IMR-90 (cell line): ENCODE measurements around the gene ANKDD1A. TPM values are rescaled to one million over a fixed set of nuclear protein-coding genes. Genes with fewer than 3 reads are reported as not detected.

Experiments
- ATAC-seq: fragments of 200-7000 bp; cut with Tn5 transposase; 2 replicates; pipeline ENCODE4 v1.9.1; 2020; ENCODE audit warnings: low read depth, mild to moderate bottlenecking, moderate library complexity
- BruUV-seq: library from RNA; stranded (reverse); fragments of 400-500 nt; replicated peaks from 2 replicates; lab custom pipeline; 2021; lab: Mats Ljungman, UMichigan
- CTCF ChIA-PET: fragments of 300-600 bp; formaldehyde crosslinking; extraction: SDS; loops from one replicate; lab custom pipeline; 2021; ENCODE audit warnings: antibody characterized with exemption; lab: Yijun Ruan, JAX
- POLR2A ChIA-PET: fragments of 300-600 bp; sonication (Branson Sonifier 250); formaldehyde crosslinking; loops from one replicate; lab custom pipeline; 2022; ENCODE audit warnings: antibody characterized with exemption; ENCODE audit not compliant: unreplicated experiment; lab: Charles Lee
- DNase-seq: peaks from one replicate; pipeline ENCODE4 v3.0.0; 2013
- H2AFZ ChIP-seq: replicated peaks from 2 replicates; pipeline ENCODE3; 2013; ENCODE audit warnings: low read length, mild to moderate bottlenecking; ENCODE audit not compliant: poor library complexity
- H2AK5ac ChIP-seq: 2 replicates; pipeline ENCODE4 v1.6.1; 2013; ENCODE audit warnings: low read depth, low read length, inconsistent platforms
- H2AK9ac ChIP-seq: replicated peaks from 2 replicates; pipeline ENCODE3; 2013; ENCODE audit warnings: mild to moderate bottlenecking, low read depth, low read length, moderate library complexity; ENCODE audit not compliant: poor library complexity
- H2BK120ac ChIP-seq: 2 replicates; pipeline ENCODE4 v1.6.1; 2013; ENCODE audit warnings: low read depth, low read length, inconsistent platforms
- H2BK15ac ChIP-seq: 3 replicates; pipeline ENCODE4 v1.6.1; 2013; ENCODE audit warnings: low read depth, low read length, inconsistent platforms
- H2BK20ac ChIP-seq: 2 replicates; pipeline ENCODE4 v1.6.1; 2013; ENCODE audit warnings: low read depth, mild to moderate bottlenecking, inconsistent platforms, low read length, moderate library complexity
- H2BK5ac ChIP-seq: 2 replicates; pipeline ENCODE4 v1.6.1; 2013; ENCODE audit warnings: mild to moderate bottlenecking, low read depth, low read length, inconsistent platforms; ENCODE audit not compliant: poor library complexity, severe bottlenecking
- H3K14ac ChIP-seq: replicated peaks from 2 replicates; pipeline ENCODE4 v1.6.1; 2013; ENCODE audit warnings: low read depth, low read length, inconsistent platforms
- H3K18ac ChIP-seq: 2 replicates; pipeline ENCODE4 v1.6.1; 2013; ENCODE audit warnings: low read depth, low read length, control low read depth
- H3K23ac ChIP-seq: 2 replicates; pipeline ENCODE4 v1.6.1; 2013; ENCODE audit warnings: low read depth, low read length, inconsistent platforms
- H3K27ac ChIP-seq: 2 replicates; pipeline ENCODE4 v1.5.1; 2013; ENCODE audit warnings: mild to moderate bottlenecking, control low read depth, low read length; ENCODE audit not compliant: insufficient read depth
- H3K27me3 ChIP-seq: 2 replicates; pipeline ENCODE4 v1.6.1; 2013; ENCODE audit warnings: low read length; ENCODE audit not compliant: control insufficient read depth, insufficient read depth
- H3K36me3 ChIP-seq: 2 replicates; pipeline ENCODE4 v1.6.1; 2013; ENCODE audit warnings: low read length, mixed read lengths; ENCODE audit not compliant: control insufficient read depth, insufficient read depth
- H3K4ac ChIP-seq: 2 replicates; pipeline ENCODE4 v1.6.1; 2013; ENCODE audit warnings: low read depth, low read length, inconsistent platforms
- H3K4me1 ChIP-seq: 2 replicates; pipeline ENCODE4 v1.6.1; 2013; ENCODE audit warnings: low read length, mixed read lengths; ENCODE audit not compliant: control insufficient read depth, insufficient read depth
- H3K4me2 ChIP-seq: 2 replicates; pipeline ENCODE4 v1.6.1; 2013; ENCODE audit warnings: low read depth, mild to moderate bottlenecking, control low read depth, low read length, moderate library complexity
- H3K4me3 ChIP-seq: 2 replicates; pipeline ENCODE4 v1.5.1; 2013; ENCODE audit warnings: low read depth, mild to moderate bottlenecking, control low read depth, low read length, moderate library complexity; ENCODE audit not compliant: insufficient read depth
- H3K56ac ChIP-seq: 2 replicates; pipeline ENCODE4 v1.6.1; 2013; ENCODE audit warnings: low read length, inconsistent platforms; ENCODE audit not compliant: insufficient read depth; ENCODE audit errors: extremely low read depth
- H3K79me1 ChIP-seq, 2 experiments: 2 replicates each; pipeline ENCODE4 v1.6.1; 2013; ENCODE audit warnings: low read length in 2 of 2, inconsistent platforms in 1 of 2, low read depth in 1 of 2
- H3K9ac ChIP-seq: 2 replicates; pipeline ENCODE4 v1.6.1; 2013; ENCODE audit warnings: low read depth, low read length, control low read depth
- H3K9me1 ChIP-seq: 2 replicates; pipeline ENCODE4 v1.6.1; 2013; ENCODE audit warnings: low read length, inconsistent platforms; ENCODE audit not compliant: insufficient read depth
- H3K9me3 ChIP-seq: 2 replicates; pipeline ENCODE4 v1.6.1; 2013; ENCODE audit warnings: low read length; ENCODE audit not compliant: control insufficient read depth, insufficient read depth
- H4K20me1 ChIP-seq: 2 replicates; pipeline ENCODE4 v1.6.1; 2013; ENCODE audit warnings: low read length, inconsistent platforms; ENCODE audit not compliant: insufficient read depth
- H4K5ac ChIP-seq: 2 replicates; pipeline ENCODE4 v1.6.1; 2013; ENCODE audit warnings: mild to moderate bottlenecking, low read depth, low read length, control low read depth
- H4K8ac ChIP-seq, 2 experiments: 2 replicates each; pipeline ENCODE4 v1.6.1; 2013; ENCODE audit warnings: low read depth in 2 of 2, low read length in 2 of 2, control low read depth in 1 of 2, inconsistent platforms in 1 of 2
- H4K91ac ChIP-seq: 2 replicates; pipeline ENCODE4 v1.6.1; 2013; ENCODE audit warnings: low read depth, low read length, inconsistent platforms; ENCODE audit not compliant: insufficient read depth
- BHLHE40 ChIP-seq: fragments of 150-350 bp; IDR thresholded peaks from 2 replicates; pipeline ENCODE4 v1.6.1; 2016; ENCODE audit warnings: mild to moderate bottlenecking, low read depth, low read length
- CEBPB ChIP-seq: IDR thresholded peaks from 2 replicates; pipeline ENCODE4 v1.6.1; 2012; ENCODE audit warnings: low read depth, low read length, improper control_type of control experiment
- CHD1 ChIP-seq: IDR thresholded peaks from 2 replicates; pipeline ENCODE4 v1.6.1; 2012; ENCODE audit warnings: low read depth, low read length, improper control_type of control experiment
- FOS ChIP-seq: fragments of 150-350 bp; IDR thresholded peaks from 2 replicates; pipeline ENCODE4 v1.6.1; 2016; ENCODE audit warnings: low read depth, low read length
- MAFK ChIP-seq: IDR thresholded peaks from 2 replicates; pipeline ENCODE4 v1.6.1; 2012; ENCODE audit warnings: low read depth, low read length, improper control_type of control experiment
- MAZ ChIP-seq: IDR thresholded peaks from 2 replicates; pipeline ENCODE4 v1.6.1; 2012; ENCODE audit warnings: low read depth, mild to moderate bottlenecking, low read length, improper control_type of control experiment, moderate library complexity, borderline replicate concordance
- MXI1 ChIP-seq: IDR thresholded peaks from 2 replicates; pipeline ENCODE4 v1.6.1; 2012; ENCODE audit warnings: low read depth, mild to moderate bottlenecking, low read length, moderate library complexity, borderline replicate concordance
- NFE2L2 ChIP-seq: fragments of 150-350 bp; IDR thresholded peaks from 2 replicates; pipeline ENCODE4 v1.6.1; 2016; ENCODE audit warnings: low read depth, mild to moderate bottlenecking, low read length
- POLR2A ChIP-seq: IDR thresholded peaks from 2 replicates; pipeline ENCODE4 v1.6.1; 2012; ENCODE audit warnings: mild to moderate bottlenecking, low read depth, low read length
- RAD21 ChIP-seq: IDR thresholded peaks from 2 replicates; pipeline ENCODE4 v1.6.1; 2012; ENCODE audit warnings: low read length, improper control_type of control experiment
- RCOR1 ChIP-seq: IDR thresholded peaks from 2 replicates; pipeline ENCODE4 v1.6.1; 2012; ENCODE audit warnings: mild to moderate bottlenecking, low read length, improper control_type of control experiment; ENCODE audit not compliant: insufficient replicate concordance
- RFX5 ChIP-seq: IDR thresholded peaks from 2 replicates; pipeline ENCODE4 v1.8.0; 2012; ENCODE audit warnings: low read depth, mild to moderate bottlenecking, low read length, moderate library complexity
- SMC3 ChIP-seq: fragments of 150-350 bp; IDR thresholded peaks from 2 replicates; pipeline ENCODE4 v1.6.1; 2016; ENCODE audit warnings: low read depth, mild to moderate bottlenecking, antibody characterized with exemption, low read length, moderate library complexity
- WGBS, 2 experiments: methylation state at CpG; one replicate each; pipeline versions ENCODE4 v1.1.5 to v1.1.7; 2013; ENCODE audit warnings: missing lambda C conversion rate in 2 of 2; ENCODE audit not compliant: insufficient read length in 1 of 2; ENCODE audit errors: extremely low coverage in 2 of 2; 5-methylcytosine and 5-hydroxymethylcytosine counted together
- dilution Hi-C: fragments of 300-500 bp; cut with HindIII; formaldehyde crosslinking; loops from one replicate; pipeline ENCODE4 v1.14.3; 2018; ENCODE audit warnings: low sequenced_read_pairs; ENCODE audit not compliant: unreplicated experiment
- in situ Hi-C: fragments of 300-500 bp; cut with MboI; formaldehyde crosslinking; loops from 3 replicates; pipeline ENCODE4 v1.14.3; 2019; ENCODE audit warnings: low sequenced_read_pairs, inconsistent platforms, mixed read lengths
- intact Hi-C: fragments of 100-400 bp; cut with micrococcal nuclease; formaldehyde crosslinking; loops from 2 replicates; pipeline ENCODE4 v1.10.0; 2022
- polyA plus RNA-seq, 3 experiments: library from polyadenylated mRNA; depleted of rRNA; stranded (reverse); fragments of >200 nt; gene quantifications; 2 replicates each; pipeline ENCODE4 v1.2.3, GENCODE V29; 2012; ENCODE audit warnings: low replicate concordance in 1 of 3
- total RNA-seq: library from RNA; depleted of rRNA; stranded (reverse); fragments of >200 nt; gene quantifications from 2 replicates; pipeline ENCODE4 v1.2.3, GENCODE V29; 2012
- TF ChIP-seq, protein P1 (sequence below): conservative IDR thresholded peaks from 2 replicates; pipeline ENCODE4 v1.5.1; 2012; ENCODE audit warnings: mild to moderate bottlenecking, low read depth, low read length, improper control_type of control experiment
- TF ChIP-seq, protein P2 (sequence below): fragments of 150-350 bp; IDR thresholded peaks from 2 replicates; pipeline ENCODE4 v1.6.1; 2017; ENCODE audit warnings: mild to moderate bottlenecking, antibody characterized with exemption, low read length, low read depth
- TF ChIP-seq, protein P3 (sequence below): fragments of 150-350 bp; IDR thresholded peaks from 2 replicates; pipeline ENCODE4 v1.6.1; 2016; ENCODE audit warnings: low read depth, mild to moderate bottlenecking, low read length, moderate library complexity, borderline replicate concordance

ANKDD1A gene
- total and polyA plus RNA-seq, 2 of the 4 experiments (the other 2 are of a cell fraction): 3.6 to 4.9 TPM

- CTCF ChIA-PET: no interaction called here
- TF ChIP-seq MAZ (no peak), CHD1 (no peak), FOS (no peak), MXI1 (no peak), MAFK (no peak), BHLHE40 (no peak), RCOR1 (no peak), CEBPB (no peak), POLR2A (no peak), NFE2L2 (no peak), RFX5 (no peak), SMC3 (no peak), RAD21 (no peak)
- TF ChIP-seq, protein P1, sequence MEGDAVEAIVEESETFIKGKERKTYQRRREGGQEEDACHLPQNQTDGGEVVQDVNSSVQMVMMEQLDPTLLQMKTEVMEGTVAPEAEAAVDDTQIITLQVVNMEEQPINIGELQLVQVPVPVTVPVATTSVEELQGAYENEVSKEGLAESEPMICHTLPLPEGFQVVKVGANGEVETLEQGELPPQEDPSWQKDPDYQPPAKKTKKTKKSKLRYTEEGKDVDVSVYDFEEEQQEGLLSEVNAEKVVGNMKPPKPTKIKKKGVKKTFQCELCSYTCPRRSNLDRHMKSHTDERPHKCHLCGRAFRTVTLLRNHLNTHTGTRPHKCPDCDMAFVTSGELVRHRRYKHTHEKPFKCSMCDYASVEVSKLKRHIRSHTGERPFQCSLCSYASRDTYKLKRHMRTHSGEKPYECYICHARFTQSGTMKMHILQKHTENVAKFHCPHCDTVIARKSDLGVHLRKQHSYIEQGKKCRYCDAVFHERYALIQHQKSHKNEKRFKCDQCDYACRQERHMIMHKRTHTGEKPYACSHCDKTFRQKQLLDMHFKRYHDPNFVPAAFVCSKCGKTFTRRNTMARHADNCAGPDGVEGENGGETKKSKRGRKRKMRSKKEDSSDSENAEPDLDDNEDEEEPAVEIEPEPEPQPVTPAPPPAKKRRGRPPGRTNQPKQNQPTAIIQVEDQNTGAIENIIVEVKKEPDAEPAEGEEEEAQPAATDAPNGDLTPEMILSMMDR: no peak
- TF ChIP-seq, protein P2, sequence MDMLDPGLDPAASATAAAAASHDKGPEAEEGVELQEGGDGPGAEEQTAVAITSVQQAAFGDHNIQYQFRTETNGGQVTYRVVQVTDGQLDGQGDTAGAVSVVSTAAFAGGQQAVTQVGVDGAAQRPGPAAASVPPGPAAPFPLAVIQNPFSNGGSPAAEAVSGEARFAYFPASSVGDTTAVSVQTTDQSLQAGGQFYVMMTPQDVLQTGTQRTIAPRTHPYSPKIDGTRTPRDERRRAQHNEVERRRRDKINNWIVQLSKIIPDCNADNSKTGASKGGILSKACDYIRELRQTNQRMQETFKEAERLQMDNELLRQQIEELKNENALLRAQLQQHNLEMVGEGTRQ: no peak
- TF ChIP-seq, protein P3, sequence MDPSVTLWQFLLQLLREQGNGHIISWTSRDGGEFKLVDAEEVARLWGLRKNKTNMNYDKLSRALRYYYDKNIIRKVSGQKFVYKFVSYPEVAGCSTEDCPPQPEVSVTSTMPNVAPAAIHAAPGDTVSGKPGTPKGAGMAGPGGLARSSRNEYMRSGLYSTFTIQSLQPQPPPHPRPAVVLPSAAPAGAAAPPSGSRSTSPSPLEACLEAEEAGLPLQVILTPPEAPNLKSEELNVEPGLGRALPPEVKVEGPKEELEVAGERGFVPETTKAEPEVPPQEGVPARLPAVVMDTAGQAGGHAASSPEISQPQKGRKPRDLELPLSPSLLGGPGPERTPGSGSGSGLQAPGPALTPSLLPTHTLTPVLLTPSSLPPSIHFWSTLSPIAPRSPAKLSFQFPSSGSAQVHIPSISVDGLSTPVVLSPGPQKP: no peak
Measured at GRCh38 chr15:64901914-64902313, 9.8 kb upstream of the ANKDD1A start.

More at GRCh38 chr15:64901914-64902313, 9.8 kb upstream of the ANKDD1A start:
- H3K27me3 ChIP-seq: no peaks in the 10 kb centered on the region
- in situ Hi-C loops: no loop called here
- dilution Hi-C loops: no loop called here
- H3K27ac ChIP-seq: no peak overlapping the region
- H4K91ac ChIP-seq: no peak overlapping the region
- no peak overlapping the region for H3K18ac ChIP-seq
- no peak overlapping the region for H2AFZ ChIP-seq
- H3K9ac ChIP-seq: no peak overlapping the region
- H2BK120ac ChIP-seq: no peak overlapping the region
- no peak overlapping the region for H2AK5ac ChIP-seq
- DNase-seq: no peak
- intact Hi-C loops: no loop called here
- no peak overlapping the region for H4K8ac ChIP-seq
- H3K36me3 ChIP-seq: no peaks in the 10 kb centered on the region
- POLR2A ChIA-PET: interaction anchor here (0.6 kb wide), 1 partner anchor 615 kb away, joined by 3 read pairs; no protein-coding TSS in a partner anchor
- H3K79me1 ChIP-seq: peaks cover 9% of the 10 kb centered on the region in 2 experiments; a peak in 2 of 4 replicates
- WGBS, 2 experiments: no CpG with 5 or more reads among the region's 2 CpGs
- no peak overlapping the region for H2BK15ac ChIP-seq
- no peak overlapping the region for H3K4ac ChIP-seq
- H3K14ac ChIP-seq: no peak overlapping the region
- no peak overlapping the region for H3K4me3 ChIP-seq
- H3K23ac ChIP-seq: no peak overlapping the region
- H3K4me2 ChIP-seq: no peak overlapping the region
- no peak overlapping the region for H3K56ac ChIP-seq
- no peak overlapping the region for H2BK20ac ChIP-seq
- BruUV-seq: no TSS peak
- ATAC-seq: no peak
- peaks cover 16% of the 10 kb centered on the region for H3K9me1 ChIP-seq
- H2BK5ac ChIP-seq: no peak overlapping the region
- H3K9me3 ChIP-seq: peaks cover 6% of the 10 kb centered on the region
- H4K5ac ChIP-seq: no peak overlapping the region
- H3K4me1 ChIP-seq: peaks cover 16% of the 10 kb centered on the region
- no peaks in the 10 kb centered on the region for H4K20me1 ChIP-seq
- H2AK9ac ChIP-seq: no peak overlapping the region
